GM23338 (cell line): ENCODE measurements around the gene CFB. TPM values are rescaled to one million over a fixed set of nuclear protein-coding genes. Genes with fewer than 3 reads are reported as not detected.

Experiments
- ATAC-seq: fragments of 200-7000 bp; cut with Tn5 transposase; 3 replicates; pipeline ENCODE4 v1.9.1; 2020
- DNase-seq: peaks from one replicate; pipeline ENCODE4 v3.0.0-alpha.2; 2015; ENCODE audit warnings: low spot score
- H2AFZ ChIP-seq: fragments of 200-600 bp; sonication (generic); 2 replicates; pipeline ENCODE4 v1.8.0; 2016; ENCODE audit warnings: antibody characterized with exemption, mild to moderate bottlenecking, moderate library complexity
- H3F3A ChIP-seq: fragments of 200-600 bp; sonication (generic); replicated peaks from 2 replicates; pipeline ENCODE4 v1.8.0; 2017; ENCODE audit warnings: antibody characterized with exemption, mixed run types, low read depth
- H3K27ac ChIP-seq: fragments of 200-600 bp; sonication (generic); 2 replicates; pipeline ENCODE4 v1.6.1; 2016; ENCODE audit warnings: low read depth
- H3K27me3 ChIP-seq: fragments of 200-600 bp; sonication (generic); 2 replicates; pipeline ENCODE4 v1.8.0; 2016; ENCODE audit warnings: mild to moderate bottlenecking, mixed run types, moderate library complexity; ENCODE audit not compliant: insufficient read depth
- H3K36me3 ChIP-seq: fragments of 200-600 bp; sonication (generic); 2 replicates; pipeline ENCODE4 v1.8.0; 2016; ENCODE audit warnings: mild to moderate bottlenecking; ENCODE audit not compliant: insufficient read depth
- H3K4me1 ChIP-seq: fragments of 200-600 bp; sonication (generic); 2 replicates; pipeline ENCODE4 v1.8.0; 2016; ENCODE audit warnings: mild to moderate bottlenecking, moderate library complexity; ENCODE audit not compliant: insufficient read depth
- H3K4me2 ChIP-seq: fragments of 200-600 bp; sonication (generic); 2 replicates; pipeline ENCODE4 v1.7.1; 2017; ENCODE audit warnings: mixed run types
- H3K4me3 ChIP-seq: fragments of 200-600 bp; sonication (generic); 2 replicates; pipeline ENCODE4 v1.6.1; 2016; ENCODE audit warnings: mixed run types
- H3K79me2 ChIP-seq: fragments of 200-600 bp; sonication (generic); replicated peaks from 2 replicates; pipeline ENCODE4 v1.8.0; 2017; ENCODE audit warnings: mild to moderate bottlenecking; ENCODE audit not compliant: insufficient read depth
- H3K9me2 ChIP-seq: fragments of 200-600 bp; sonication (generic); 2 replicates; pipeline ENCODE4 v1.8.0; 2017; ENCODE audit not compliant: insufficient read depth
- H4K20me1 ChIP-seq: fragments of 200-600 bp; sonication (generic); replicated peaks from 2 replicates; pipeline ENCODE4 v1.8.0; 2017; ENCODE audit warnings: mild to moderate bottlenecking; ENCODE audit not compliant: insufficient read depth
- H3K27ac Mint-ChIP-seq: 2 replicates; pipeline ENCODE4 v1.8.0; 2020; ENCODE audit warnings: inconsistent platforms, mild to moderate bottlenecking, moderate library complexity, mixed read lengths
- H3K27me3 Mint-ChIP-seq: 3 replicates; pipeline ENCODE4 v1.8.0; 2022; ENCODE audit warnings: low read depth, mild to moderate bottlenecking, moderate library complexity, mixed read lengths, inconsistent platforms; ENCODE audit not compliant: insufficient read depth, poor library complexity
- H3K36me3 Mint-ChIP-seq: 3 replicates; pipeline ENCODE4 v1.8.0; 2021; ENCODE audit warnings: low read depth, mild to moderate bottlenecking, inconsistent platforms, moderate library complexity, mixed read lengths
- H3K4me1 Mint-ChIP-seq: 3 replicates; pipeline ENCODE4 v1.8.0; 2020; ENCODE audit warnings: mild to moderate bottlenecking, inconsistent platforms, mixed read lengths
- H3K4me3 Mint-ChIP-seq: 3 replicates; pipeline ENCODE4 v1.8.0; 2021; ENCODE audit warnings: moderate library complexity, mild to moderate bottlenecking, inconsistent platforms, mixed read lengths
- H3K9me3 Mint-ChIP-seq: 3 replicates; pipeline ENCODE4 v1.8.0; 2020; ENCODE audit warnings: moderate library complexity, mild to moderate bottlenecking, inconsistent platforms, mixed read lengths
- CREB1 ChIP-seq: fragments of 250-450 bp; sonication (Bioruptor Pico); IDR thresholded peaks from 2 replicates; pipeline ENCODE4 v1.5.0; 2020; ENCODE audit warnings: low read depth, mild to moderate bottlenecking, moderate library complexity
- CTCF ChIP-seq, 2 experiments: fragments of 200-600 bp in 1 of 2; sonication (generic) in 1 of 2; conservative IDR thresholded peaks; 2 replicates each; pipeline versions ENCODE4 v1.5.1 to v1.6.1; 2016 to 2017; ENCODE audit warnings: antibody characterized with exemption in 2 of 2, low read depth in 2 of 2, mild to moderate bottlenecking in 2 of 2, moderate library complexity in 1 of 2
- ETS1 ChIP-seq: IDR thresholded peaks from 2 replicates; pipeline ENCODE4 v1.6.1; 2016; ENCODE audit warnings: antibody characterized with exemption
- JUNB ChIP-seq: IDR thresholded peaks from one replicate; pipeline ENCODE4 v1.6.1; 2016; ENCODE audit warnings: antibody characterized with exemption; ENCODE audit not compliant: unreplicated experiment
- NANOG ChIP-seq: IDR thresholded peaks from 2 replicates; pipeline ENCODE4 v1.6.1; 2016; ENCODE audit warnings: antibody characterized with exemption, borderline replicate concordance
- STAT1 ChIP-seq: IDR thresholded peaks from one replicate; pipeline ENCODE4 v1.6.1; 2016; ENCODE audit warnings: antibody characterized with exemption; ENCODE audit not compliant: unreplicated experiment
- polyA plus RNA-seq: library from polyadenylated mRNA; unstranded; fragments of >200 nt; fragmentation: Nextera tagmentation; extraction: Ambion mirVana; gene quantifications from 2 replicates; pipeline ENCODE4 v1.2.1, GENCODE V29; 2016
- total RNA-seq: library from RNA; depleted of rRNA; stranded (reverse); fragments of >200 nt; shearing (Covaris generic); gene quantifications from 2 replicates; pipeline ENCODE4 v1.2.3, GENCODE V29; 2014
- TF ChIP-seq, protein P1 (sequence below): IDR thresholded peaks from one replicate; pipeline ENCODE4 v1.6.1; 2018; ENCODE audit warnings: antibody characterized with exemption; ENCODE audit not compliant: unreplicated experiment

CFB gene
- total and polyA plus RNA-seq, 2 experiments from 2014 or later = 0.86 TPM; not detected in 1

DNA sequence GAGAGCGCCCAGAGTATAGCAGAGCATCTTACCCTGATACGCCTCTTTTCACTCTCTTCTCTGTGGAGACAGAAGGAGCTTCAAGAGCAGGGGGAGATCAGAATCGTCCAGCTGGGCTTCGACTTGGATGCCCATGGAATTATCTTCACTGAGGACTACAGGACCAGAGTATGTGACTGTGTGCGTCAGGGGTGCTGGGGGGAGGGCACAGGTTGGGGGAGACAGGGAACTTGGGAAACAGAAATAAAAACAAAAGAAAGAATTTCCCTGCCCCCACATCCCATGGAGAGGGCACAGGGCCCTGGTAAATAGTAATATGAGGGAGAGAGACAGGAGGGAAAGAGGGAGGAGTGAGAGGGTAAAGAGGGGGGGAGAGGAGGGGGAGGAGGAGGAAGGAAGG is 32.9 kb downstream of the CFB start:
- H3K27ac Mint-ChIP-seq = no peak overlapping the region

More for the DNA sequence above, 32.9 kb downstream of the CFB start:
- no peak overlapping the region for H3K4me3 ChIP-seq
- H3K4me3 Mint-ChIP-seq = no peak overlapping the region
- H3K4me1 Mint-ChIP-seq = no peaks in the 10 kb centered on the region; the same call in 2 of the 3 replicates
- H4K20me1 ChIP-seq = no peaks in the 10 kb centered on the region; the same call in 1 of the 2 replicates
- ATAC-seq (no peak; the same call in 2 of the 3 replicates), DNase-seq (no peak)
- no peaks in the 10 kb centered on the region for H3K36me3 ChIP-seq
- peaks cover 31% of the 10 kb centered on the region; the same call in 2 of the 3 replicates for H3K36me3 Mint-ChIP-seq
- H3K79me2 ChIP-seq = no peaks in the 10 kb centered on the region
- peaks cover 2% of the 10 kb centered on the region for H3K27me3 Mint-ChIP-seq
- peaks cover 31% of the 10 kb centered on the region for H3K9me3 Mint-ChIP-seq
- TF ChIP-seq, protein P1, sequence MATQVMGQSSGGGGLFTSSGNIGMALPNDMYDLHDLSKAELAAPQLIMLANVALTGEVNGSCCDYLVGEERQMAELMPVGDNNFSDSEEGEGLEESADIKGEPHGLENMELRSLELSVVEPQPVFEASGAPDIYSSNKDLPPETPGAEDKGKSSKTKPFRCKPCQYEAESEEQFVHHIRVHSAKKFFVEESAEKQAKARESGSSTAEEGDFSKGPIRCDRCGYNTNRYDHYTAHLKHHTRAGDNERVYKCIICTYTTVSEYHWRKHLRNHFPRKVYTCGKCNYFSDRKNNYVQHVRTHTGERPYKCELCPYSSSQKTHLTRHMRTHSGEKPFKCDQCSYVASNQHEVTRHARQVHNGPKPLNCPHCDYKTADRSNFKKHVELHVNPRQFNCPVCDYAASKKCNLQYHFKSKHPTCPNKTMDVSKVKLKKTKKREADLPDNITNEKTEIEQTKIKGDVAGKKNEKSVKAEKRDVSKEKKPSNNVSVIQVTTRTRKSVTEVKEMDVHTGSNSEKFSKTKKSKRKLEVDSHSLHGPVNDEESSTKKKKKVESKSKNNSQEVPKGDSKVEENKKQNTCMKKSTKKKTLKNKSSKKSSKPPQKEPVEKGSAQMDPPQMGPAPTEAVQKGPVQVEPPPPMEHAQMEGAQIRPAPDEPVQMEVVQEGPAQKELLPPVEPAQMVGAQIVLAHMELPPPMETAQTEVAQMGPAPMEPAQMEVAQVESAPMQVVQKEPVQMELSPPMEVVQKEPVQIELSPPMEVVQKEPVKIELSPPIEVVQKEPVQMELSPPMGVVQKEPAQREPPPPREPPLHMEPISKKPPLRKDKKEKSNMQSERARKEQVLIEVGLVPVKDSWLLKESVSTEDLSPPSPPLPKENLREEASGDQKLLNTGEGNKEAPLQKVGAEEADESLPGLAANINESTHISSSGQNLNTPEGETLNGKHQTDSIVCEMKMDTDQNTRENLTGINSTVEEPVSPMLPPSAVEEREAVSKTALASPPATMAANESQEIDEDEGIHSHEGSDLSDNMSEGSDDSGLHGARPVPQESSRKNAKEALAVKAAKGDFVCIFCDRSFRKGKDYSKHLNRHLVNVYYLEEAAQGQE = no peak
- no peak for TF ChIP-seq JUNB
- TF ChIP-seq CREB1 (CRISPR knock-in tag) = no peak
- TF ChIP-seq ETS1 = no peak
- TF ChIP-seq CTCF (conservative IDR thresholded peaks at IDR 0.05; ENCODE audit: low read depth in 2 of 2) = no peak
- no peak for TF ChIP-seq NANOG
- no peak for TF ChIP-seq STAT1
- H3K9me2 ChIP-seq = no peaks in the 10 kb centered on the region
- no peaks in the 10 kb centered on the region for H3F3A ChIP-seq
- H3K4me2 ChIP-seq = no peak overlapping the region
- no peaks in the 10 kb centered on the region for H3K27me3 ChIP-seq
- H3K27ac ChIP-seq = no peak overlapping the region
- no peaks in the 10 kb centered on the region for H3K4me1 ChIP-seq
- no peak overlapping the region for H2AFZ ChIP-seq
